HL-60 (cell line): ENCODE results near the gene LCN2.
"Not testable (repeated sequence)": the region's sequence is repeated elsewhere in the genome, so short reads cannot be mapped to it uniquely, and the experiment has no call there.

Experiments
- DNase-seq, 2 experiments: peaks; one replicate each; pipeline ENCODE4 v3.0.0-alpha.2; 2010 to 2020; ENCODE audit warnings: low read depth in 1 of 2, low spot score in 1 of 2
- H3K27ac ChIP-seq: fragments of 250-450 bp; sonication (Bioruptor Pico); replicated peaks from 2 replicates; pipeline ENCODE4 v1.5.1; 2020; ENCODE audit warnings: mild to moderate bottlenecking, moderate library complexity
- H3K27me3 ChIP-seq: fragments of 250-450 bp; sonication (Bioruptor Pico); 2 replicates; pipeline ENCODE4 v1.5.1; 2021; ENCODE audit warnings: mild to moderate bottlenecking, moderate library complexity; ENCODE audit not compliant: insufficient read depth, poor library complexity, severe bottlenecking
- H3K4me3 ChIP-seq: replicated peaks from 2 replicates; pipeline ENCODE4 v1.5.1; 2011; ENCODE audit warnings: mild to moderate bottlenecking, control low read depth, low read length; ENCODE audit not compliant: insufficient read depth
- CTCF ChIP-seq: IDR thresholded peaks from one replicate; pipeline ENCODE4 v1.5.1; 2011; ENCODE audit warnings: low read length, control low read depth, inconsistent platforms; ENCODE audit not compliant: insufficient read depth
- GABPA ChIP-seq: IDR thresholded peaks from 2 replicates; pipeline ENCODE4 v1.6.1; 2012; ENCODE audit warnings: low read depth
- POLR2AphosphoS5 ChIP-seq: IDR thresholded peaks from 2 replicates; pipeline ENCODE4 v1.6.1; 2012; ENCODE audit warnings: low read depth
- REST ChIP-seq: IDR thresholded peaks from 2 replicates; pipeline ENCODE4 v1.6.1; 2012; ENCODE audit warnings: low read depth; ENCODE audit not compliant: insufficient replicate concordance
- SPI1 ChIP-seq: IDR thresholded peaks from 2 replicates; pipeline ENCODE4 v1.6.1; 2012; ENCODE audit warnings: low read depth, mild to moderate bottlenecking, borderline replicate concordance

The LCN2 gene

GRCh38 chr9:128109050-128109709 is 40.1 kb upstream of the LCN2 start:
- TF ChIP-seq SPI1, result no peak
- TF ChIP-seq POLR2AphosphoS5, result no peak
- no peak for TF ChIP-seq GABPA
- TF ChIP-seq REST, result no peak
- DNase-seq, result no peak
- no peak overlapping the region for H3K27ac ChIP-seq
- no peaks in the 10 kb centered on the region for H3K27me3 ChIP-seq
- no peak overlapping the region for H3K4me3 ChIP-seq

GRCh38 chr9:128111726-128112125 is 37.5 kb upstream of the LCN2 start:
- DNase-seq, H3K4me3 ChIP-seq, H3K27ac ChIP-seq, H3K27me3 ChIP-seq: not testable (repeated sequence)

GRCh38 chr9:128113526-128114325 is 35.5 kb upstream of the LCN2 start:
- no peak overlapping the region for H3K4me3 ChIP-seq
- TF ChIP-seq CTCF (no peak), REST (no peak), SPI1 (no peak), POLR2AphosphoS5 (no peak)
- no peaks in the 10 kb centered on the region for H3K27me3 ChIP-seq
- H3K27ac ChIP-seq, result no peak overlapping the region
- no peak for DNase-seq

- H3K4me3 ChIP-seq, result no peak overlapping the region
- H3K27me3 ChIP-seq, result no peaks in the 10 kb centered on the region
- TF ChIP-seq REST (no peak), GABPA (no peak), SPI1 (no peak), CTCF (no peak), POLR2AphosphoS5 (no peak)
- DNase-seq, result no peak
- H3K27ac ChIP-seq, result no peak overlapping the region
These were observed 34.7 kb upstream of the LCN2 start for GRCh38 chr9:128114326-128115186.
